ENCODE measurements around the gene MPDZ.

DNA sequence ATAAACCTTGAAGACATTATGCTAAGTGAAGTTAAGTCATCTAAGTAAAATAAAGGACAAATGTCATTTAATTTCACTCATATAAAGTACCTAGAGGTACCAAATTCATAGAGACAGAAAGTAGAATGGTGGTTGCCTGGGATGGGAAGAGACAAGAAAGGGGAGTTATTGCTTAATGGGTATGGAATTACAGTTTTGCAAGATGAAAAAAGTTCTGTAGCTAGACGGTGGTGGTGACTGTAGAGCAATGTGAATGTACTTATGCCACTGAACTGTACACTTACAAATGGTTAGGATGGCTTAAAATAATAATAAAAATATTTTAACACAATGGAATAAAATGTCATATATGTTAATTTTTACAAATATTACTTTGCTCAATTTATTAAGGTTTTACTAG, 128.0 kb downstream of the MPDZ start:
- TF ChIP-seq, protein P1, sequence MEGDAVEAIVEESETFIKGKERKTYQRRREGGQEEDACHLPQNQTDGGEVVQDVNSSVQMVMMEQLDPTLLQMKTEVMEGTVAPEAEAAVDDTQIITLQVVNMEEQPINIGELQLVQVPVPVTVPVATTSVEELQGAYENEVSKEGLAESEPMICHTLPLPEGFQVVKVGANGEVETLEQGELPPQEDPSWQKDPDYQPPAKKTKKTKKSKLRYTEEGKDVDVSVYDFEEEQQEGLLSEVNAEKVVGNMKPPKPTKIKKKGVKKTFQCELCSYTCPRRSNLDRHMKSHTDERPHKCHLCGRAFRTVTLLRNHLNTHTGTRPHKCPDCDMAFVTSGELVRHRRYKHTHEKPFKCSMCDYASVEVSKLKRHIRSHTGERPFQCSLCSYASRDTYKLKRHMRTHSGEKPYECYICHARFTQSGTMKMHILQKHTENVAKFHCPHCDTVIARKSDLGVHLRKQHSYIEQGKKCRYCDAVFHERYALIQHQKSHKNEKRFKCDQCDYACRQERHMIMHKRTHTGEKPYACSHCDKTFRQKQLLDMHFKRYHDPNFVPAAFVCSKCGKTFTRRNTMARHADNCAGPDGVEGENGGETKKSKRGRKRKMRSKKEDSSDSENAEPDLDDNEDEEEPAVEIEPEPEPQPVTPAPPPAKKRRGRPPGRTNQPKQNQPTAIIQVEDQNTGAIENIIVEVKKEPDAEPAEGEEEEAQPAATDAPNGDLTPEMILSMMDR (IDR thresholded peaks at IDR 0.05), result no peak
- TF ChIP-seq POLR2A (IDR thresholded peaks at IDR 0.05), result no peak
